DOHH2 (cell line): ENCODE results near the gene PAX1.

ENCODE experiments used
- H3F3A ChIP-seq: fragments of 200-600 bp; sonication (generic), shearing (Covaris generic); 2 replicates; pipeline ENCODE4 v1.6.0; 2016; ENCODE audit warnings: antibody characterized with exemption, mild to moderate bottlenecking; ENCODE audit not compliant: control insufficient read depth, insufficient read depth
- H3K27ac ChIP-seq: fragments of 200-600 bp; sonication (generic); 2 replicates; pipeline ENCODE4 v1.5.1; 2014; ENCODE audit warnings: low read depth, mild to moderate bottlenecking, low read length, moderate library complexity
- H3K27me3 ChIP-seq: fragments of 200-600 bp; sonication (generic); 2 replicates; pipeline ENCODE4 v1.6.1; 2014; ENCODE audit warnings: mild to moderate bottlenecking, low read length, mixed read lengths; ENCODE audit not compliant: control insufficient read depth
- H3K36me3 ChIP-seq: fragments of 200-600 bp; sonication (generic); 2 replicates; pipeline ENCODE4 v1.6.1; 2014; ENCODE audit warnings: mild to moderate bottlenecking, low read length, moderate library complexity, mixed read lengths; ENCODE audit not compliant: control insufficient read depth
- H3K4me1 ChIP-seq: fragments of 200-600 bp; sonication (generic); 2 replicates; pipeline ENCODE4 v1.6.1; 2014; ENCODE audit warnings: mild to moderate bottlenecking, low read length, mixed read lengths; ENCODE audit not compliant: control insufficient read depth
- H3K4me2 ChIP-seq: fragments of 200-600 bp; sonication (generic); 2 replicates; pipeline ENCODE4 v1.6.0; 2014; ENCODE audit warnings: mild to moderate bottlenecking, low read length, moderate library complexity
- H3K4me3 ChIP-seq: fragments of 200-600 bp; sonication (generic); 2 replicates; pipeline ENCODE4 v1.5.1; 2014; ENCODE audit warnings: mild to moderate bottlenecking, low read length, mixed read lengths
- H3K79me2 ChIP-seq: fragments of 200-600 bp; sonication (generic); 2 replicates; pipeline ENCODE4 v1.6.1; 2014; ENCODE audit warnings: mild to moderate bottlenecking, low read length, mixed read lengths; ENCODE audit not compliant: control insufficient read depth
- H3K9me2 ChIP-seq: fragments of 200-600 bp; sonication (generic); replicated peaks from 2 replicates; pipeline ENCODE4 v1.6.1; 2014; ENCODE audit warnings: mild to moderate bottlenecking, low read length, mixed read lengths; ENCODE audit not compliant: control insufficient read depth
- H3K9me3 ChIP-seq: fragments of 200-600 bp; sonication (generic); 2 replicates; pipeline ENCODE4 v1.6.1; 2014; ENCODE audit warnings: antibody characterized with exemption, low read length, mixed read lengths; ENCODE audit not compliant: control insufficient read depth, insufficient read depth
- H4K20me1 ChIP-seq: fragments of 200-600 bp; sonication (generic); 2 replicates; pipeline ENCODE4 v1.6.0; 2014; ENCODE audit warnings: low read depth, mild to moderate bottlenecking, antibody characterized with exemption, low read length, moderate library complexity; ENCODE audit not compliant: control insufficient read depth, insufficient read depth
- EZH2phosphoT487 ChIP-seq: fragments of 200-600 bp; sonication (generic); IDR thresholded peaks from 2 replicates; pipeline ENCODE4 v1.6.1; 2017; ENCODE audit warnings: borderline replicate concordance, mild to moderate bottlenecking, antibody characterized with exemption, low read length, moderate library complexity, mixed read lengths
- TF ChIP-seq, protein P1 (sequence below): fragments of 200-600 bp; sonication (generic); IDR thresholded peaks from one replicate; pipeline ENCODE4 v1.5.1; 2014; ENCODE audit warnings: antibody characterized with exemption, mild to moderate bottlenecking, low read depth, low read length; ENCODE audit not compliant: poor library complexity, severe bottlenecking

The PAX1 gene

DNA sequence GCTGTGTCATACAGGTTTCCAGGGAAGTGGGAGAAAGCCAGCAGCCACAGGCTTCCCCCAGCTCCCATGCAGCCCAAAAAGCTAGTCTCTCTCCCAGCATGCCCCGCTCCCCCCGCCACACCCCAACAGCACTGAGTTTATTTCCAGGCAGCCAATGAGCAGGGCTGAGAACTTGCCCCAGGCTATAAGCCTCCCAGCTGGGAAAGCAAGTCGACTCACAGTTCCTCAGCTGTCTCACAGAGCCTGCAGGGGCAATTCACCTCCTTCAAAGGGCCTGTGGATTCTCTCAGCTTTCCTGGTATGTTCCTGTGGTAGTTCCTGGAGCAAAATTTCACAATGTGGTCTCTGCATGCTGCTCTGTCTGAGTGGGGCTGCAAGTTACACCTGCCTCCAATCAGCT is 34.2 kb downstream of the PAX1 start:
- Histone ChIP-seq H4K20me1 (no peaks in the 10 kb centered on the region), H3K9me2 (no peaks in the 10 kb centered on the region), H3K36me3 (no peaks in the 10 kb centered on the region), H3K4me3 (no peak overlapping the region), H3F3A (no peaks in the 10 kb centered on the region), H3K4me1 (no peaks in the 10 kb centered on the region), H3K27ac (no peak overlapping the region), H3K79me2 (no peaks in the 10 kb centered on the region), H3K4me2 (no peak overlapping the region), H3K27me3 (no peaks in the 10 kb centered on the region), H3K9me3 (no peaks in the 10 kb centered on the region)
- TF ChIP-seq EZH2phosphoT487: no peak
- TF ChIP-seq, protein P1, sequence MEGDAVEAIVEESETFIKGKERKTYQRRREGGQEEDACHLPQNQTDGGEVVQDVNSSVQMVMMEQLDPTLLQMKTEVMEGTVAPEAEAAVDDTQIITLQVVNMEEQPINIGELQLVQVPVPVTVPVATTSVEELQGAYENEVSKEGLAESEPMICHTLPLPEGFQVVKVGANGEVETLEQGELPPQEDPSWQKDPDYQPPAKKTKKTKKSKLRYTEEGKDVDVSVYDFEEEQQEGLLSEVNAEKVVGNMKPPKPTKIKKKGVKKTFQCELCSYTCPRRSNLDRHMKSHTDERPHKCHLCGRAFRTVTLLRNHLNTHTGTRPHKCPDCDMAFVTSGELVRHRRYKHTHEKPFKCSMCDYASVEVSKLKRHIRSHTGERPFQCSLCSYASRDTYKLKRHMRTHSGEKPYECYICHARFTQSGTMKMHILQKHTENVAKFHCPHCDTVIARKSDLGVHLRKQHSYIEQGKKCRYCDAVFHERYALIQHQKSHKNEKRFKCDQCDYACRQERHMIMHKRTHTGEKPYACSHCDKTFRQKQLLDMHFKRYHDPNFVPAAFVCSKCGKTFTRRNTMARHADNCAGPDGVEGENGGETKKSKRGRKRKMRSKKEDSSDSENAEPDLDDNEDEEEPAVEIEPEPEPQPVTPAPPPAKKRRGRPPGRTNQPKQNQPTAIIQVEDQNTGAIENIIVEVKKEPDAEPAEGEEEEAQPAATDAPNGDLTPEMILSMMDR: no peak

DNA sequence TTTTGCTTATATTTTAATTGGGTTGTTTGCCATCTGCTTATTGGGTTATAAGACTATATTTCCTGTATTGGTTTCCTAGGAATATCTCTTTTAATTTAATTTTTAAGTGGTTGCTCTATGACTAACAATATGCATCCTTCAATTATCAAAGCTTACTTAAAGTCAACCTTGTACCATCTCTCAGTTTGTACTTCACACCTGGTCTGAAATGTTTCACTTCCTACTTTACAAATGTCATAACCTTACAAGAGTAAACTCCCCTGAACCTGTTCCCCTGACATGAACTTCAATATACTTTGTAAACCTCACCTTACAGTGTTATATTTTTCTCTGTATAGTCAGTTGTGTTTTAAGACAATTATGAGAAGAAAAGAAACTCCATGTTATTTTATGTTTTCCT is 35.8 kb downstream of the PAX1 start:
- H3K4me3 ChIP-seq: no peak overlapping the region
- no peaks in the 10 kb centered on the region for H3K9me3 ChIP-seq
- H3K4me1 ChIP-seq: no peaks in the 10 kb centered on the region
- TF ChIP-seq, protein P1: no peak
- TF ChIP-seq EZH2phosphoT487: no peak
- H3K27me3 ChIP-seq: no peaks in the 10 kb centered on the region
- H4K20me1 ChIP-seq: no peaks in the 10 kb centered on the region
- H3K27ac ChIP-seq: no peak overlapping the region
- H3K79me2 ChIP-seq: no peaks in the 10 kb centered on the region
- H3F3A ChIP-seq: no peaks in the 10 kb centered on the region
- no peak overlapping the region for H3K4me2 ChIP-seq
- H3K36me3 ChIP-seq: no peaks in the 10 kb centered on the region
- no peaks in the 10 kb centered on the region for H3K9me2 ChIP-seq

DNA sequence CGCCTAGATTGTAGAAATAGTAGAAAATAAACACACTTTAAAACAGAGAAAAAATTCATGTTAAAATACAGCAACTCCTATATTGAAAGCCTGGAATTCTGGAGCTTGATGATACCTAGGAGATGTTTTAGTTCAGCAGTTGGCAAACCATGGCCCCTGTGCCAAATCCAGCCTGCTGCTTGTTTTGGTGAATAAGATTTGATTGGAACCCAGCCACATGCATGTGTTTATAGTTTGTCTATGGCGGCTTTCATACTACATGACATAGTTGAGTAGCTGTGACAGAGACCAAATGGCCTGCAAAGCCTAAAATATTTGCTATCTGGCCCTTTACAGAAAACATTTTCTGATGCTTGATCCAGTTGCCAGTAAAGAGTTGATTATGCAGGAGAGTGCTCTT is 57.2 kb downstream of the PAX1 start:
- Histone ChIP-seq H3K27me3 (no peaks in the 10 kb centered on the region), H3K79me2 (no peaks in the 10 kb centered on the region), H3K4me1 (no peaks in the 10 kb centered on the region), H3K36me3 (no peaks in the 10 kb centered on the region), H3K9me2 (no peaks in the 10 kb centered on the region), H3K4me2 (no peak overlapping the region), H3K4me3 (no peak overlapping the region), H3K27ac (no peak overlapping the region), H3F3A (no peaks in the 10 kb centered on the region), H4K20me1 (no peaks in the 10 kb centered on the region), H3K9me3 (no peaks in the 10 kb centered on the region)
- TF ChIP-seq, protein P1: no peak
- no peak for TF ChIP-seq EZH2phosphoT487

DNA sequence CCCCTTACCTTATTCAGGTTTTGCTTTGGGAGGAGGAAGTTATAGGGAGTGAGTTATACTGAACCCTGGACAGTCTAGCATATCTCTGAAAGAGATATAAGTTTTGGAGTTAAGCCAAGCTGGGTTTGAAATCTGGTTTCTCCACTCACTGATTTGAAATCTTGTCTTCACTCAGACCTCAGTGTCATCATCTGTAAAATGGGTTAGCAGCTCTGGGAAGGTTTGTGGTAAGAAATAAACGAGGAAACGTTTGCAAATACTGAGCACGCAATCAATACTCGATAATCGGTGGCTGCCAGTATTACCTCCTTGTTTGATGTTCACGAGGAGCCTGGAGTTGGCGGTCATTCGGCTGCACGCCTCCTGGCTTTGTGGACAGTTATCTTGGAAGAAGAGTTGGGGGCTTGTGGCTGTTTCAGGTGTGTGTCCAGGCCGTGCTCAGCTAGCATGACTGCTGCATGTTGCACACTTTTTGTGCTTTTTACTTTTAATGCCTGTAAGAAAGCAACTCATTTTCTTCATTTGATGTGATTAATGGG is 61.8 kb downstream of the PAX1 start:
- Histone ChIP-seq H4K20me1 (no peaks in the 10 kb centered on the region), H3K4me3 (no peak overlapping the region), H3K27me3 (no peaks in the 10 kb centered on the region), H3F3A (no peaks in the 10 kb centered on the region), H3K79me2 (no peaks in the 10 kb centered on the region), H3K4me2 (no peak overlapping the region), H3K27ac (no peak overlapping the region), H3K9me2 (no peaks in the 10 kb centered on the region), H3K36me3 (no peaks in the 10 kb centered on the region), H3K9me3 (no peaks in the 10 kb centered on the region), H3K4me1 (no peaks in the 10 kb centered on the region)
- TF ChIP-seq EZH2phosphoT487: no peak
- TF ChIP-seq, protein P1: no peak
